ENCODE results near the gene AASS. TPM values are rescaled to one million over a fixed set of nuclear protein-coding genes. Genes with fewer than 3 reads are reported as not detected.

Gene AASS
- polyA plus RNA-seq, 1 experiment, result 16.1 TPM

DNA sequence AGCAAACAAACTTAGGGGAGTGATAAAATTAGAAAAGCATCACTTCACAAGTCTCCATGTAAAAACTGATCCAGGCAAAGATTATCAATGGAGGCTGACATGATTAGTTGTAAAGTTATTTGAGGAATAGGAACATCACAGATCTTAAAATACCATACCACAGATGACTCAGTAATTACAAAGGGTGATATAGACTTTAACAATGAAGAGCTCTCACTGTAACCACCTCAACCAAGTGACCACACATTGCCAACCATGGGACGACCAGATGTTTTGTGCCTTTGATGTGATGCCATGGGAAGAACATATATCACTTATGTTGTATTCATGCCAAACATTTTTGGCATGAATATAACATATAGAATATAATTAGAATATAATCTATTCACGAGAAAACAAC, 11.7 kb downstream of the AASS start:
- H3K4me3 ChIP-seq (ENCODE audit: low read depth, low read length), result no peak overlapping the region
- CTCF ChIA-PET, result no interaction called here
- DNase-seq (ENCODE audit: low read depth, low spot score), result no peak
- no peak overlapping the region for H3K27ac ChIP-seq (ENCODE audit: low read depth, low read length)
- TF ChIP-seq, protein P1, sequence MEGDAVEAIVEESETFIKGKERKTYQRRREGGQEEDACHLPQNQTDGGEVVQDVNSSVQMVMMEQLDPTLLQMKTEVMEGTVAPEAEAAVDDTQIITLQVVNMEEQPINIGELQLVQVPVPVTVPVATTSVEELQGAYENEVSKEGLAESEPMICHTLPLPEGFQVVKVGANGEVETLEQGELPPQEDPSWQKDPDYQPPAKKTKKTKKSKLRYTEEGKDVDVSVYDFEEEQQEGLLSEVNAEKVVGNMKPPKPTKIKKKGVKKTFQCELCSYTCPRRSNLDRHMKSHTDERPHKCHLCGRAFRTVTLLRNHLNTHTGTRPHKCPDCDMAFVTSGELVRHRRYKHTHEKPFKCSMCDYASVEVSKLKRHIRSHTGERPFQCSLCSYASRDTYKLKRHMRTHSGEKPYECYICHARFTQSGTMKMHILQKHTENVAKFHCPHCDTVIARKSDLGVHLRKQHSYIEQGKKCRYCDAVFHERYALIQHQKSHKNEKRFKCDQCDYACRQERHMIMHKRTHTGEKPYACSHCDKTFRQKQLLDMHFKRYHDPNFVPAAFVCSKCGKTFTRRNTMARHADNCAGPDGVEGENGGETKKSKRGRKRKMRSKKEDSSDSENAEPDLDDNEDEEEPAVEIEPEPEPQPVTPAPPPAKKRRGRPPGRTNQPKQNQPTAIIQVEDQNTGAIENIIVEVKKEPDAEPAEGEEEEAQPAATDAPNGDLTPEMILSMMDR (IDR thresholded peaks at IDR 0.05; ENCODE audit: low read depth, low read length), result no peak
- POLR2A ChIA-PET, result no interaction called here
- H3K9me3 ChIP-seq (ENCODE audit: control insufficient read depth, insufficient read depth, low read length), result no peaks in the 10 kb centered on the region
- no peaks in the 10 kb centered on the region for H3K27me3 ChIP-seq (ENCODE audit: control insufficient read depth, insufficient read depth, low read length)

DNA sequence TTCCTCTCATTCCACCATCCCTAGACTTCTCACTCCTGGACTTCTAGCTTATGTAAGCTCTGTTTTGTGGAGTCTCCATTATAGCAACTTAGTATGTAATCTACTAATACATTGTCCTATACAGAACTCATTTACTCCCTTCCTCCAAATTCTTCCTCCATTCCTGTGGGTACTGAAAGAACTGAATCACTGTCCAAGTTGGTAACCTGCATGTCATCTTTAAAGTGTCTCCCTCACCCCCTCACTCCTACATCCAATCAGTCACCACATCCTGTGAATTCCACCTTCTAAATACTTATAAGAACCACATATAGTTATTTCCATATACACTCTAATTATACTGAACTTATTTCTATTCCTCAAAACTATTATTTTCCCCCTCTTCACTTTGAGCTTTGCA, 20.3 kb downstream of the AASS start:
- no peak for DNase-seq (ENCODE audit: low read depth, low spot score)
- Histone ChIP-seq H3K27ac (ENCODE audit: low read depth, low read length) (no peak overlapping the region), H3K27me3 (ENCODE audit: control insufficient read depth, insufficient read depth, low read length) (no peaks in the 10 kb centered on the region), H3K4me3 (ENCODE audit: low read depth, low read length) (no peak overlapping the region), H3K9me3 (ENCODE audit: control insufficient read depth, insufficient read depth, low read length) (no peaks in the 10 kb centered on the region)
- CTCF ChIA-PET, result interaction anchor here (2.0 kb wide), 1 partner anchor 31 kb away, joined by 9 read pairs; no protein-coding TSS in a partner anchor
- POLR2A ChIA-PET, result no interaction called here
- TF ChIP-seq, protein P1 (IDR thresholded peaks at IDR 0.05; ENCODE audit: low read depth, low read length), result no peak

DNA sequence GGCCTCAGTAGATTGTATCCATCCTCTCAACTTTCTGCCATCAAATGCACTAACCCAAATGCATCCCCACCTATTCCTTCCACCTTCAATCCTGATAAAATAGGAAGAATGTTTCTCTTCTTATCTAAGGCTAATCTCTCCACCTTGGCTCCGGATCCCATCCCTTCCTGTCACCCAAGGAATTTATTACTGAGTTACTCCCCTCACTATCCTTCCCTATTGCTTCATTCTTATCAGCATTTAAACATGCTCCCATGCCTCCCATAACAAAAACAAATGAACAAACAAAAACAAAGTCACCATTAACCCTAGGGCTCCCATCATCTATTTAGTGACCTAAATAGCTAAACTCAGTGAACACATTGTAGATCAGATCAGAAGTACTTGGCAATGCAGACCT, 25.3 kb downstream of the AASS start:
- H3K27me3 ChIP-seq (ENCODE audit: control insufficient read depth, insufficient read depth, low read length), result no peaks in the 10 kb centered on the region
- H3K9me3 ChIP-seq (ENCODE audit: control insufficient read depth, insufficient read depth, low read length), result no peaks in the 10 kb centered on the region
- CTCF ChIA-PET, result interaction anchor here (0.5 to 1.3 kb wide), 2 partner anchors 26 to 54 kb away, joined by 5 to 9 read pairs; no protein-coding TSS in a partner anchor
- H3K27ac ChIP-seq (ENCODE audit: low read depth, low read length), result no peak overlapping the region
- POLR2A ChIA-PET, result no interaction called here
- H3K4me3 ChIP-seq (ENCODE audit: low read depth, low read length), result no peak overlapping the region
- TF ChIP-seq, protein P1 (IDR thresholded peaks at IDR 0.05; ENCODE audit: low read depth, low read length), result no peak
- DNase-seq (ENCODE audit: low read depth, low spot score), result no peak

DNA sequence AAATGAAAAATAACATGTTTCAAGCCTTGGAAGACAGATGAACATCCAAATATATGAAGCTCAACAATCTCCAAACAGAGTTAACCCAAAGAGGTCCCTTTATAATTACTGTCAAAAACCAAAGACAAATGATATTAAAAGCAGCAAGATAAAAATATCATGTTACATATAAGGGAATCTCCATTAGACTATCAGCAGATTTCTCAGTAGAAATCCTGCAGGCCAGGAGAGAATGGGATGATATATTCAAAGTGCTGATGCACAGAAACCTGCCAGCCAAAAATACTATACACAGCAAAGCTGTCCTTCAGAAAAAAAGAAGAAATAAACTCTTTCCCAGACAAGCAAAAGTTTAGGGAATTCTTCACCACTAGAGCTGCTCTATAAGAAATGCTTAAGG, 41.0 kb downstream of the AASS start:
- no peak for DNase-seq (ENCODE audit: low read depth, low spot score)
- ChIA-PET CTCF (interaction anchor here (3.4 kb wide), 1 partner anchor 10 kb away, joined by 32 read pairs; no protein-coding TSS in a partner anchor), POLR2A (no interaction called here)
- Histone ChIP-seq H3K4me3 (ENCODE audit: low read depth, low read length) (no peak overlapping the region), H3K9me3 (ENCODE audit: control insufficient read depth, insufficient read depth, low read length) (no peaks in the 10 kb centered on the region; the same call in 1 of the 2 replicates), H3K27me3 (ENCODE audit: control insufficient read depth, insufficient read depth, low read length) (no peaks in the 10 kb centered on the region), H3K27ac (ENCODE audit: low read depth, low read length) (no peak overlapping the region)
- TF ChIP-seq, protein P1 (IDR thresholded peaks at IDR 0.05; ENCODE audit: low read depth, low read length), result no peak

DNA sequence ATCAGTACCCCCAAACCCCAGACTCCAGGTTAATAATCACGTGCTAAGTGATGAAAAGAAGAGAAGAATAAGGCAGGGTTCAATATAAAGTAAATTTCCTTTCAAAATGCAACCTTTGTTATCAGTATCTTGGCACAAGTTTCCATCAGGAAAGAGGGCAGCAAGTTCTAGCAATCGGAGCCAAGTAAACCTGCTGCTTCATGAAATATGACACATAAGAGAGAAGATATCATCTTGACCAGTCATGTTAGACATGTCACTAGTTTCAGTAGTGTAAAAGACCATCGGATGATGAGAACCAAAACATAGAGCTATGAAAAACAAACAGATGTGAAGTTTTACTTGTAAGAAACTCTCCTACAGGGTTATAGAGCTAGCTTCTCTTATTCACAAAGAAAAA, 44.0 kb downstream of the AASS start:
- TF ChIP-seq, protein P1 (IDR thresholded peaks at IDR 0.05; ENCODE audit: low read depth, low read length), result no peak
- DNase-seq (ENCODE audit: low read depth, low spot score), result no peak
- Histone ChIP-seq H3K27ac (ENCODE audit: low read depth, low read length) (no peak overlapping the region), H3K4me3 (ENCODE audit: low read depth, low read length) (no peak overlapping the region), H3K27me3 (ENCODE audit: control insufficient read depth, insufficient read depth, low read length) (no peaks in the 10 kb centered on the region), H3K9me3 (ENCODE audit: control insufficient read depth, insufficient read depth, low read length) (no peaks in the 10 kb centered on the region; the same call in 1 of the 2 replicates)
- POLR2A ChIA-PET, result no interaction called here
- CTCF ChIA-PET, result no interaction called here

Measured in AG04450 (cell line).